Activated CD8-positive, alpha-beta memory T cell treated with anti-CD3 and anti-CD28 coated beads, Interleukin-2, amount 50 U/mL, for 48 hours (primary cell): ENCODE data around the gene VEGFB.

ENCODE experiments used
- DNase-seq: peaks from one replicate; pipeline ENCODE4 v3.0.0-alpha.2; 2020

The VEGFB gene

DNA sequence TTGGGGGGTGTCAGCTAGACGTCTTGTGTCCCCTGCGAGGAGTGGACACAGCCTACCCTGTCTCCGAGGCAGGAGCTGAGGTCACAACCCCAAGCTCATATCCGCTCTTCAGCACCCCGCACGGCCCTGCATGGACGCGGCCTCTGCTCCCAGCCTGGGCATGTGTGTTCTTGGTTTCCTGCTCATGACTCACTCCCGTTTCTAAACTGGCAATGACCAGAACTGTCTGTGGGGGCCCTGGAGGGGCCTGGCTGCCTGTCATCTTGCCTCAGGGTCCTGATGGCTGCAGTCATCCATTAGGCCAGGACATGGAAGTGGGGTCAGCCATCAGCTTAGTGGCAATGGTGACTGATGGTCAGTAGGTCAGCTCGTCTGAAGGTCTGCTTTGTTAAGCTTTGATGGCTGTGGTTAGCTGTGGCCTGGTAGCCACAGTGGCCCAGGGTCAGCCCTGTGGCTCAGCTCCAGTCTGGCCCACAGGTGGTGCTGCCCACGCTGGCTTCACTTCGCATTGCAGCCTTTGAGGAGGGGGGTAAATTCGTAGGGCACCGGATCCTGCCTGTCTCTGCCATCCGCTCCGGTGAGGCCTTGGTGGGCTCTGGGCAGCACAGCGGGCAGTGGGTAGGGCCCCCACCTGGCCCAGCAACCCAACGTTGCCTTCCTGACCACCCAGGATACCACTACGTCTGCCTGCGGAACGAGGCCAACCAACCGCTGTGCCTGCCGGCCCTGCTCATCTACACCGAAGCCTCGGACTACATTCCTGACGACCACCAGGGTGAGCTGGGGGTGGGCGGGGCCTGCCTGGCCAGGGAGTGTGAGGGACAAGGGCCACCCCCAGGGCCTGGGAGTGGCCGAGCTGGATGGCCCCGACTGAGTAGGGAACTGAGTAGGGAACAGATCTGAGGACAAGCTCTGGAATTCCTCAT lies 28.9 kb downstream of the VEGFB start:
- DNase-seq: no peak

DNA sequence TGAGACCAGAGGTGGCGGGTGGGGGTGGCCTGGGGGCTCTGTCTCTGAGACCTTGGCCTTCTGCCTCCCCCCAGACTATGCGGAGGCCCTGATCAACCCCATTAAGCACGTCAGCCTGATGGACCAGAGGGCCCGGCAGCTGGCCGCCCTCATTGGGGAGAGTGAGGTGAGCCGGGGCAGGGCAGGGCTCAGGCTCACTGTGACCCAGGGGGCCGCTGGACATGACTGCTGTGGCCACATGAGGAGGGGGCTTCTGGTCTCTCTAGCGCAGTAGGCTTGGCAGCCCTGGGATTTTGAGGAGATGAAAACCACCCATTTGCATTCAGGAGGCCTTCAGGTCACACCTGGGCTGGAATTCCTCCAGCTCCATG lies 29.5 kb downstream of the VEGFB start:
- DNase-seq: no peak

DNA sequence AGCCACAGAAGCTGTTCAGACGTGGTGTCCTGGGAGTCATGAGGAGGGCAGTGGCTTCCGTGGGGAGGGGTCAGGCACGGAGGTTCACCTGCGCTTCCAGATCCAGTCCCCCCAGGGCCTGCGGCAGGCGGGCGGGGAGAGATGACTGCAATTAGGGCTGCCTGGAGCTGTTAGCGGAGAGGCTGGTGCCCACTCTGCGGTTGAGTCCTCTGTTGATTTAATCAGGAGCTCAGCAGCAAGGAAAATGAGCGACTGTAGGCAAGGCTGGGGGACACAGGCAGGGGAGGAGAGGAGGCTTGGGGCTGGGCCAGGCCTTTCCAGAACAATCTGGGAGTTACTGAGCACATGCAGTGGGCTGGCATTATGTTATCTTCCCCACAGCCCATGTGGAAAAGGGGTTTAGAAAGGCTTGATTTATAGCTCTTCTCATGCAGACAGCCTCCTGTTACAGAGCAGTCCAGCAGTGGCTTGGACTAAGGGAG lies 30.0 kb downstream of the VEGFB start:
- no peak for DNase-seq

DNA sequence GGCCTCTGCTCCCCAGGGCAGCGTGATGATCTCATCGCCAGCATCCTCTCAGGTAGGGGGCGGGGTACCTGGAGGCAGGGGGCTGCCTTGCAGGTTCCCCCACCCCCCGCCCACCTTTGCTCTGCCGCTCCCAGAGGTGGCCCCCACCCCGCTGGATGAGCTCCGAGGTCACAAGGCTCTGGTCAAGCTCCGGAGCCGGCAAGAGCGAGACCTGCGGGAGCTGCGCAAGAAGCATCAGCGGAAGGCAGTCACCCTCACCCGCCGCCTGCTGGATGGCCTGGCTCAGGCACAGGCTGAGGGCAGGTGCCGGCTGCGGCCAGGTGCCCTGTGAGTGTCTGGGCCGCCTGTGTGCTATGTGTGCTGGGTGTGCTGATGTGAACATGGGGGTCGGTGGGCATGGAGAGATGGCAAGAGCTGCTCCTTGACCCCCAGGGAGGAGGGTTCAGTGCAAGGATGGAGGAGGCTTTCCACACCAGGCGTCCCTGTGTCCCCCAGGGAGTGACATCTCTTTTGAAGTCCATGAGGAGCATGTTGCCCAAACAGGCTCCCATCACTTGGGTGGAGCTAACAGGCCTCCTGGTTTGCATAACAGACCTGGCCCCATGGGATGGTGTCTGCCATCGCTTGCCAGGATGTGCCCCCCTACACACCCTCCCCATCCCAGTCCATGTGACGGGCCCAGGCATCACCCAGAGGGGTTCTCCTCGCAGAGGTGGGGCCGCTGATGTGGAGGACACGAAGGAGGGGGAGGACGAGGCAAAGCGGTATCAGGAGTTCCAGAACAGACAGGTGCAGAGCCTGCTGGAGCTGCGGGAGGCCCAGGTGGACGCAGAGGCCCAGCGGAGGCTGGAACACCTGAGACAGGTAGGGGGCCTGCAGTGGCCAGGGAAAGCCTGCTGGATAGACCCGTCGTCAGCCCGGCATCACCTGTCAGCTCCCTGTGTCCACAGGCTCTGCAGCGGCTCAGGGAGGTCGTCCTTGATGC lies 31.1 kb downstream of the VEGFB start:
- DNase-seq: no peak

DNA sequence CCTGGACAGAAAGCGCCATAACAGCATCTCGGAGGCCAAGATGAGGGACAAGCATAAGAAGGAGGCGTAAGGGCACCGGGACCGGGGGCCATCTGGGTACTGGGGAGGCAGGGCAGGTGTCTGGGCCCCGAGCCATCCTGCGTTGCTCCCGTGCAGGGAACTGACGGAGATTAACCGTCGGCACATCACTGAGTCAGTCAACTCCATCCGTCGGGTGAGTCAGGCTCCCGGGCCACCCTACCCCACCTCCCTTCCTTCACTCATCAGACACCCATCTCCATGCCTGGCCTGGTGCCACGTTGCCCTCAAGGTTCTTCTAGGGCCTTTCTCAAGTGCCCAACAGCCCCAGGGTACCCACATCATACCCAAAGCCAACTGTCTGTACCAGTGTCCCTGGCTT lies 32.0 kb downstream of the VEGFB start:
- no peak for DNase-seq

DNA sequence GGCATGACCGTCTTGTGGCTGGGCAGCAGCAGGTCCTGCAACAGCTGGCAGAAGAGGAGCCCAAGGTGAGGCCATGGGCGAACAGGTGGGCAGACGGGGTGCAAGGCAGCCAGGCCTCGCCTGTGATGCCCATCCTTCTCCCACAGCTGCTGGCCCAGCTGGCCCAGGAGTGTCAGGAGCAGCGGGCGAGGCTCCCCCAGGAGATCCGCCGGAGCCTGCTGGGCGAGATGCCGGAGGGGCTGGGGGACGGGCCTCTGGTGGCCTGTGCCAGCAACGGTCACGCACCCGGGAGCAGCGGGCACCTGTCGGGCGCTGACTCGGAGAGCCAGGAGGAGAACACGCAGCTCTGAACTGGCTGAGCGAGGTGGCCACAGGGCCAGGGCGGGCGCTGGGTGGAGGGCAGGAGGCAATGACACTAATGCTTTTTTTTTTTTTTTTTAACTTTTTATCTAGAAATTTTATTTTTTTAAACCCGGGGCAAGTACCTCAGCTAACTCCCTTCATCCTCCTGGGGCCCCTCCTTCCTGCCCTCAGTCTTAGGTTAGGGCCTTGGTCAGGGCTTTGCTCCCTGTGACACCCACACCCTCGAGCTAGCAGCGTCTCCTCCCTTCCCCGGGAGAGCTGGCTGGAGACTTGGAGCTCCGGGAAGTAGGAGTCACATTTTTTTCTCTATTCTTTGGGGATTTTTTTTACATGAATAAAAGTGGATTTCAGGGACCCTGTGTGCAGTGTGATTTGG lies 33.0 kb downstream of the VEGFB start:
- DNase-seq: no peak

DNA sequence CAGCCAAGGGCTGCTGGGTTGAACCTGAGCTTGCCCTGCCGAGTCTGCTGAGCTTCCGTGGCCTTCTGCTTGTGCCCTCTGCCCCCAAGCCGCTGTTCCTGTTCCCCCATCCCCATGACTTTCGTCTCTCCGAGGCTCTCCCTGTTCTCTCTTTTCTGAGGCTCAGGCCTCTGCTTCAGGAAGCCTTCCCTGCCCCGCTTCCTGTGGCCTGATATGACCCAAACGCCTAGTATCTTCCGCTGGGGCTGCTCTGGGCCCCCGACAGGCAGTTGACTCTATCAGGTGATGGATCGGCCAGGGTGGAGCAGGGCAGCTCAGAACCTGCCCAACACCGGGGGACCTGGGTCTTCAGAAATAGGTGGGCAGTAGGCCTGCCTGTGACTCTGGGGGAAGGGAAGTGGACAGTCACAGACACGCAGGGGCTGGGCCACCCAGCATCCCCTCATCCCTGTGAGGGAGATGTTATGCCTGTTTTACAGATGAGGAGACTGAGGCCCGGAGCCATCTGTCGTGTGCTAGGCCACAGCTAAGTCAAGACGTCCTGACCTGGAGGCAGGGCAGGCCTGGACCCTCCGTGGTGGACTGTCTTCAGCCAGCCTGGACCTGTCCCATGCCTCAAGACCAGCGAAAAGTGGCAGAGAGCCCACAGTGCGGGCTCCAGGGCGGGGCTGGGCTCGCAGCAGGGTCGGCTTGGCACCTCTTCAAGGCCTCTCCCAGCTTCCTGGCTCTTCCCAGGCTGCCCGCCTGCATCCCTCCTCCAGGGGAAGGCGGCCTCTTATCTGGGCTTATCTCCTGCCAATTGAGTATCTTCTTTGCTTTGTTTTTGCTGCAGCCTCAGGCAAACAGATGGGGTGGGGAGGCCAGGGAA lies 33.9 kb downstream of the VEGFB start:
- no peak for DNase-seq

DNA sequence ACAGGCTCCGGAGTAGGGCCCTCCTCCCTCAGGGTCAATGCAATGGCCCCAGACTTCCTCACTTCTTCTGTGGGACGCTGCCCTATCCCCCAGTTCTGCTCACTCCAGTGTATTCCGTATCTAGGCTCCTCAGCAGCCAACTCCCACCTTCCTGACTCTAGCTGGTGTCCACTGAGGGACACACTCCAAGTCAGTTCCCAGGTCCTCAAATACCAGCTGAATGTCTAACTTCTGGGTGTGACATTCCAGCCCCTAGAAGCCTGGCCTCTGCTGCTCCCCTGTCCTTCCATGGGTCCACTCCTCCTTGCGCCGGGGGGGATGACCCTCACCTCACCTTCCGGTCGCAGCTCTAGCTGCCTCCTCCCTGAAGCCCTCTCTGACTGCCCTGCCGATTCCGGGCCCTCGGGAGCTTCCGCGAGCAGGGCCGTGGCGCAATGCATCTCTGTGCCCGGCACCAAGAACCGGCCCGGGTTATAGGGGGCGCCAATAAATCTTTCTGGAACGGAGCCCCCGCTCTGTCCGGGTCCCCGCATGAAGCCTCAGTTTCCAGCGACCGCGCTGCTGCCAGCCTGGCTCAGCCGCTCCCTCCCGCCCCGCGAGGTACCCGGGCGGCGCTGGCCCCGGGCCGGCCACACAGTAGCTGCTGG lies 34.6 kb downstream of the VEGFB start:
- DNase-seq: peak; percentile 84

DNA sequence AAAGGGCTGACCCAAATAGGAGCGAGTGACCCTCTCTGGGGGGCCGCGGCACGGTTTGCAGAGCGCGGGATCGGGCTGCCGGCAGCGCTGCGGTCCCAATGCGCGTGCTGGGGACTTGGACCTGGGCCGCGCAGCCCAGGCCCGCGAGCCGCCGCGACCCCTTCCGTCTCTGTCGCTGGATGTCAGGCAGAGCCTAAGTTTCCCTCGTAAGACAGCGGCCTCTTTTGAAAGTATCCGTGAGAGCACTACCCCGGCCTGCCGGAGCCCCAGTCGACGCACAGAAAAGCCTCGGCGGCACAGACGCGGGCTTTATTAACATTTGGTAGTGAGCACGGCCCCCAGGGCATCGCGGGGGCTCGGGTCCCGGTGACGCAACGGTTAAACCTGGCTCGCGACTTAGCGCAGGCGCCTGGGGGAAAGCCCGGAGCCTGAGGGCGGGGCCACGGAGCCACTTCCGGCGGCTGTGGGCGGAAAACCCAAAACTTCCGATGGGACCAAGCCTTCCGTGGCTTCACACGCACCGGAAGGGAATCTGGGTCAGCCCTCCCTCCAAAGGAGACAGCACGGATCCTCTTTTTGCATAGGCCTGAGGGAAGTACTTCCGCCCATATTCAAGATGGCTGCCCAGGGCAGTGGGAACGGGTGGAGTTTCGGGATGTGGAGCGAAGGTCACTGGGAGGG lies 35.3 kb downstream of the VEGFB start:
- DNase-seq: peak; percentile 98

DNA sequence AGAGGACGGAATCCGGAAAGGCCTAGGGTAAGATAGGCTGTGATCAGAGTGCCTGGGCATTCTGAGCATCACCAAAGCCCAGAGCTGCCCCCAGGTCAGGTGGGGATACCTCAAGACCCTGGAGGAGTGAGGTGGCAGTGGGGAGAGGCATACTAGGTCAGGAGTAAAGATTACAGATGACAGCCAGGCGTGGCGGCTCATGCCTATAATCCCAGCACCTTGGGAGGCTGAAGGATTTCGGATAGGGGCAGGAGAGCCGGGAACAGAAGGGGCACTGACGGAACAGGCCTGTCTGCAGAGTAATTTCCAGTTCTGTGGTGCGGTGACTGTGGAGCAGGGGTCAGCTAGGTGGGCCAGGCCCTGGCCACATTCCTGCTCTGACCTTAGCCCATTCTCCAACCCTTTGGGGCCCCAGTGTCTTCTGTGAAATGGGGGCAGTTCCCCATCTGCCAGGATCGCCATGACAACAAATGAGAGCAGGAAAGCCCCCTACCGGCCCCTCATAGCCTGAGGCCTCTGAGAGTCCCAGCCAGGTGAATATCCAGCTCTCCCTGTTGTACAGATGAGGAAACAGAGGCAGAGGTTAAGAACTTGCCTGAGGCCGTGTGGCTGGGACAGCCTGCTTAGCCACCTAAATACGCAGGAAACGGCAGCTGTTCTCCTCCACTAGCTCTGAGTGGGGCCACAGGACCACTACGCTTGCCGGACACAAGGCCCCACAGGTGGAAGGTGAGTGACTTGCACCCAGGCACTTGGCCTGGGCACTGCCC lies 40.8 kb downstream of the VEGFB start:
- no peak for DNase-seq

DNA sequence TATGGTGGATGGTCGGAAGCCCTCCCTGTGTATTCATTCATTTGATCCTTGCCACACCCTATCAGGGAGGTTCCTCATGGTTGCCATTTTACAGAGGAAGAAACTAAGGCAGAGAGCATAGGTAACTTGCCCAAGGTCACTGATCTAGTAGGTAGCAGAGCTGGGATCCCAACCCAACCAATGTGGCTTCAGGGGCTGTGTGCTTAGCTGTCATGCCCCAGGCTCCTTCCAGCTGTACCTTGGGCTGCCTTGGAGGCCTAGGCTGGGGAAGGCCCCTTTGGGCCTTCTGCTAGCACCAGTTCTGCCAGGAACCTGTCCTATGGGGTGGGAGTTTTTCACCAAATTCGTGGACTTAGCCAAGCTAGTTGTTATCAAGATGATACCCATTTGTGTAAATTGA lies 41.5 kb downstream of the VEGFB start:
- DNase-seq: no peak

DNA sequence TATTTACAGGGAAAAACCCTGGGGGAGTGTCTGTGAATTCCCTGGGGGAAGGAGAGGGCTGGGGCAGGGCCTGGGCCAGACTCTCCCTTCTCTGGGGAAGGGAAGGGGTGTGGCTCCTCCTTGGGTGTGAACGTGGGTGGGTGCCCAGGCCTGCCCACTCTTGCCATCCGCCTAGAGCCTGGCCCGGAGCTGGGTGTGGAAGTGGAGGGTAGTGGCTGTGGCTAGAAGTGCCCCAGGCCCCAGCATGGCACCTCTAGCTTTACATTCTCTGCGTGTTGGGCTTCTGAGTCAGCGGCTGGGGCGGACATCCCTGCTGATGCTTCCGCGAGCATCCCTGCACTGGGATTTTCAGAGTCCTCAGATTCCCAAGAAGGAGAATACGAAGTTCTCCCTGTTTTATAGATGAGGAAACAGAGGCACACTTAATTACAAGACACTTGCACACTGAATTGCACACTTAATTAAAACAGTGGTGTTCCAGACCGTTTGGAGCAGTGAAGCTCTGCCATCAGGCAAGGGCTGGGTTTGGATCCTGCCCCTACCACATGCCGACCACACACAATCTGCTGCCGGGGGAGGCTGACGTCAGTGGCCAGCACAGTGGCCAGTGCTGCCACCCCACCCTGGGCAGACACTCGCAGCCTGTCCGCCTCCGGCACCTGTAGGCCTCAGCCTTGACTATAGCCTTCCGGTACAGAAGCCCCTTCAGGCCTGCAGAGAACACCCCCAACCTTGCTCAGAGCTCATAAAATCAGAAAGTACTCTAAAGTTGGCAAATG lies 42.5 kb downstream of the VEGFB start:
- no peak for DNase-seq

DNA sequence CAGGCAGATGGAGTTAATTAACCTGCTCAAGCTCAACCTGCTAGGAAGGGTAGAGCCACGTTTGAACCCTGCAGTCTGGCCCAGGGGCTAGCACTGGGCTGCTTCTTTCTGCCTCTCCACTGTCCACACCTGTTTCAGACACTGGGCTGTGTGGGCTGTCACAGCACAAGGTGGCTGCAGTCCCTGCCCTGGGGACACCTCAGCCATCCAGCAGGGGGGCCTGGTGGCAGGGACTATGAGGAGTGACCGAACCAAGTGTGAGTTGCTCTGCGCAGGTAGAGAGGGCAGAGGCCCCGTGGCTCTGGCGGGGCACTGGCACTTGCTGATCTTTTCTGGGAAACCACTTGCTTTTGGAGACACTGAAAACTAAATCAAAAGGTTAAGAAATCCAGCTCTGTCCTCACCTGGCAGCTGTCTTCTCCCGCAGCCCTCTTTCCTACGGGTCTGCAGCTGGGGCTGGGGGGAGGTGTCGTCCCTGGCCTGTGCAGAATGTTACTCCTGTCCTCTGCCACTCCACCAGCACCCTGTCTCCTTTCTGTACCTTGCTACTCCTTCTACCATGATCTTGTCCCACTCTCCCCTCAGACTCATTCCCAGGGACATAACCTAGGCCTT lies 44.3 kb downstream of the VEGFB start:
- DNase-seq: no peak

DNA sequence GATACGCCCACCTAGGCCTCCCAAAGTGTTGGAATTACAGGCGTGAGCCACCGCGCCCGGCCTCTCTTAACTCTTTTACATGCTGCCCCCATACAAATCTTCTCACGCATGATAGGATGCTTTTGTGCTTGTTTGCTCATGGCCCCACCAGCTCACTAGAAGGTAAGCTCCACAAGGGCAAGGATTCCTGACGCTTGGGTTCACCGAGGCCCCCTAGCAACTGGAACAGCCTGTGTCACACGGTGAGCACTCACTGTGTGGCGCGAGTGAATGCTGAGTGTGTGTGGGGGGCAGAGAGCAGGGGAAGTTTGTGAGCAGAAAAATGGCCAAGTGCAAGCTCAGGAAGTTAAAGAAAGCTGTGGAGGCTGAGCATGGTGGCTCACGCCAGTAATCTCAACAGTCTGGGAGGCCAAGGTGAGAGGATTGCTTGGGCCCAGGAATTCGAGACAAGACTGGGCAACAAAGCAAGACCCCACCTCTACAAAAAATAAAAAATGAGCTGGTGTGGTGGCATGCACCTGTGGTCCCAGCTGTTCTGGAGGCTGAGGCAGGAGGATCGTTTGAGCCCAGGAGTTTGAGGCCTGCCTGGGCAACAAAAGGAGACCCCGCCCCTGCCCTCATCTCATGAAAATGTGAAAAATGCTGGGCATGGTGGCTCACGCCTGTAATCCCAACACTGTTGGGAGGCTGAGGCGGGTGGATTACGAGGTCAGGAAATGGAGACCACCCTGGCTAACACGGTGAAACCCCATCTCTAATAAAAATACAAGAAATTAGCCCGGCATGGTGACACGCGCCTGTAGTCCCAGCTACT lies 47.8 kb downstream of the VEGFB start:
- no peak for DNase-seq

DNA sequence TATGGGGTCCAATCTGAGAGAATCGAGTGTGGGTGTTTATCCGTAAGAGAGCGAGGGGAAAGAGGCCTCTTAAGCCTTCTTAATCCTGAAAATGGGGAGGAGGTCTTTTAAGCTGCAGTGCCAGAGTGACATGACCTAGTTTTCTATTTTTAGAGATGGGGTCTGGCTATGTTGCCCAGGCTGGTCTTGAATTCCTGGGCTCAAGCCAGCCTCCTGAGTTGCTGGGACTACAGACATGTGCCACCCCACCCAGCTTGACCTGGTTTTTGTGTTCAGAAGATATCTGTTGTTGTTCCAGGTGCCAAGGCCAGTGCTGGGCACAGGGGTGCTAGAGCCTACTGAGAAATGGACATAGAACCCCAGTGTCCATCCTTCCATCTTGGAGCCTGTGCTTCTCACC lies 48.7 kb downstream of the VEGFB start:
- no peak for DNase-seq

DNA sequence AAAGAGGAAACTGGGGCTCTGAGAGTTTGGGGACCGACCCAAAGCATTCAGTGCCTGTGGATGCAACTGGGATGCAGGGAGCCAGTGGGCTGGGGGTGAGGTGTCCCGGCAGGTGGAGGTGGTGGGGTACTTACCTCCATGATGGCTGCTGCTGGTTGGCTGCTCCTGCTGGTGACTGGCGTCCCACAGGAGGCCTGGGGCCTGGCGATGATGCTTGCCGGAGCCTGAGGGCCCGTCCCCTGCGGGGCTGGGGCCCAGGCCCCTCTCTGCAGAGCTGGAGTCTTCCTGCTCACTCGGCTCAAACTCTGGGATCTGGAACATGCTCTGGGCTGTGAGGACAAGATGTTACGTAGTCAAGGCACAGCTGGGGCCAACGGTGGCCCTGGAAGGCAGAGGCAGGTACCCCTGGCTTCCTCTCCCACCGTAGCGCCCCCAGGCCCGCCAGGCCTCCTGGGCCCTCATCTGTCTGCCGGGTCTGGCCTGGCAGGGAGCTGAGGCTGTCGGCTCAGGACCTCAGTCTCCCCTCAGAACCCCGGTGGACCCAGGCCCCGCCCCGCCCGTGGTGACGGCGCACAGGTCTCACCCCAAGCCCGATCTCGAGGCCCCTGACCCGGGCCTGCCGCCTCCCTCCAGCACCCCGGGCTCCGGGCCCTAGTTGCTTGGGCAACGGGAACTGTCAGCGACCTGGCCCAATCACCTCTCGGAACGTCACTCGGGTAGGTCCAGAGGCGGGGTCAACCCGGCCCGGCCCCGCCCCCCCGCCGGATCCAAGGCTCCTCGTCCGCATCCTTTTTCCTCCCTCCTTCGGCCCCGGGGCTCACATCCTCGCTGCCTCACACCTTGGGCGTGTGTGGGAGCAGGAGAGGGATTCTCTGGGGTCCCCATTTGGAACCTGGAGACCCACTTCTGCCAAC lies 49.9 kb downstream of the VEGFB start, which contains the start of gene BAD:
BAD (minus strand) TSS at position 618 of the 914 bp plus-strand sequence; CDS start at position 321, 297 bp downstream.
- DNase-seq: peak; percentile 96
